Esophagus squamous epithelium (tissue), 4 donors: ENCODE data around the gene SLC25A19.

Experiments
- CTCF ChIP-seq, 6 experiments: fragments of 450-650 bp in 4 of 6; fragments of 200-600 bp in 2 of 6; sonication (generic) in 2 of 6; IDR thresholded peaks; one replicate each; pipeline ENCODE4 v1.5.1; 2016 to 2019; ENCODE audit warnings: antibody characterized with exemption in 6 of 6, mild to moderate bottlenecking in 4 of 6, moderate library complexity in 4 of 6
- POLR2A ChIP-seq, 4 donors: fragments of 450-650 bp; IDR thresholded peaks; one replicate each; pipeline ENCODE4 v1.6.1; 2017; ENCODE audit warnings: antibody characterized with exemption in 4 of 4, mild to moderate bottlenecking in 4 of 4, moderate library complexity in 3 of 4

- TF ChIP-seq CTCF (IDR thresholded peaks at IDR 0.05) (no peak), POLR2A (IDR thresholded peaks at IDR 0.05) (no peak)
These were observed 22.2 kb downstream of the SLC25A19 start for GRCh38 chr17:75267153-75267410.
